ENCODE data around the gene UBE2E1.
A peak's percentile ranks its signal among the peaks of the same experiment; 100 is the strongest.

Gene UBE2E1

DNA sequence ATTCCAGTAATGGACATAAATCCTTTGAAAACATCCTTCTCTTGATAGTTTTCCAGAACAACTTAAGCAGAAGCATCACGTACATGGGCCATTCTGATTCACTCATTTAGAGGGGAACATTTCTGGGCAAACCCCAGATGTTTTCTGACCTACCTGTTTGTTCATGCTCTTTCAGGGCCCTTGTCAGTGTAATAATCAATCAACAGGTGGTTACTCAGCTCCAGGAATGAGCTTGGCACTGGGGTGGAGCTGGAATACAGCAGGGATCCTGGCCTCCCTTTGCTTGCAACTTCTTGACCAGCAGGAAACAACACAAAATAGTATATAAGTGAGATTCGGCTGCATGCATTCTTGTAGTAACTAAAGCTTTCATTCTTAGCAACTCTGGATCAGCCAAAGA, 9.2 kb upstream of the UBE2E1 start:
- no peak for DNase-seq (ENCODE audit: low spot score)

DNA sequence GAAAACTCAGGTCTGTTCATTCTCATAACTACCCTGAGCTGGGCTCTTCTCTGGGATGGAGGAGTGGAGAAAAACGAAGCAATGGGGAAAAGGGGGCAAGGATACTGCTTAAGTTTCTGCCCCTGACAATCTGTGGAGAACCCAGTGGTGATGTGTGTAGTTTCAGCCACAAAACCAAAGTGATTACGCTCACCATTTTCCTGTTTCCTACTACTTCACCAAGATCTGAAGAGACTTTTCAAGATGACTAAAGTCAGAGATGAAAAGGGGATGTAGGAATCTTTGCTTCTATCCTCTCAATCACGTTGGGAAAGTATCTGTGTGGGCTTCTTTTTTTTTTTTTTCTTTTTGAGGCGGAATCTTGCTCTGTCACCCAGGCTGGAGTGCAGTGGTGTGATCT, 8.3 kb upstream of the UBE2E1 start:
- DNase-seq (ENCODE audit: low spot score), result no peak

GRCh38 chr3:23798456-23798855, 7.3 kb upstream of the UBE2E1 start:
- no peak for DNase-seq (ENCODE audit: low spot score)

GRCh38 chr3:23798876-23799275, 6.9 kb upstream of the UBE2E1 start:
- DNase-seq (ENCODE audit: low spot score), result no peak

GRCh38 chr3:23800731-23801130, 5.0 kb upstream of the UBE2E1 start:
- no peak for DNase-seq (ENCODE audit: low spot score)

DNA sequence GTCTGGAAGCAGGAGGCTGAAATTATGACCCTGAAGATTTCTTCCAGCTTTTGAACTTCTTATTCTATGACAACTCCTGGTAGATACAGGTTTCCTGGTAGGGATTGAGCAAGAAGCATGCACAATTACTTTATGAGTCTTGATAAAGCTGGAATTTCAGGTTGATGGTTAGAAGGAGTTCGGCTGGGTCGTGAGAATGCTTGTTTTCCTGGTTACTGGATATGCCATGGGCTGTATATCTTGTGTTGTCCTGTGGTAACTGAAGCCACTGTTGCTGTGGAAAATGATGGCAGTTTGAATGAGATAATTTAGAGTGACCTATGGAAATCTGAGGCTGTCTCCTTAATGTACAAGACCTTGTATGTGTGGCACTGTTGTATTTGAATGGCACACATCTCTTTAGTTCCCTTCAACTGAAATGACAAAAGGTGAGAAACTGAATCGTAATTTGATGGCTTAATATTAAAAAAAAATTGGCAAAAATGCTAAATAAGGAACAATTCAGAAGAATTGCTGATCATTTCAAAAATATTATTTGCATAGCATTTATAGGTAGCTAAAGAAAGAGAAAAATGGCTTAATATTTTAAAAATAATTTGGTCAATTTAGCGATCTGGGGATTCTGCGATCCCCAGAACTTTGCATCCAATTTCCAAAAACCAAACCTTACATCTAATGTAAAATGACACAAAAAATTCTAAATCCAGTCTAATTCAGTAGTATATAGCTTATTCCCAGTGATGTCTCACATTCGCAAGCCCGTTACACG, 1.1 kb upstream of the UBE2E1 start:
- DNase-seq (ENCODE audit: low spot score), result no peak

GRCh38 chr3:23805210-23805632, 534 bp upstream of the UBE2E1 start:
- DNase-seq (ENCODE audit: low spot score), result no peak

GRCh38 chr3:23806534-23807423, 1.0 kb downstream of the UBE2E1 start:
- peak; percentile 73 for DNase-seq (ENCODE audit: low spot score)

GRCh38 chr3:23807424-23808015, 1.8 kb downstream of the UBE2E1 start:
- no peak for DNase-seq (ENCODE audit: low spot score)

- DNase-seq (ENCODE audit: low spot score), result no peak
These were observed 2.8 kb downstream of the UBE2E1 start for GRCh38 chr3:23808525-23808924.

DNA sequence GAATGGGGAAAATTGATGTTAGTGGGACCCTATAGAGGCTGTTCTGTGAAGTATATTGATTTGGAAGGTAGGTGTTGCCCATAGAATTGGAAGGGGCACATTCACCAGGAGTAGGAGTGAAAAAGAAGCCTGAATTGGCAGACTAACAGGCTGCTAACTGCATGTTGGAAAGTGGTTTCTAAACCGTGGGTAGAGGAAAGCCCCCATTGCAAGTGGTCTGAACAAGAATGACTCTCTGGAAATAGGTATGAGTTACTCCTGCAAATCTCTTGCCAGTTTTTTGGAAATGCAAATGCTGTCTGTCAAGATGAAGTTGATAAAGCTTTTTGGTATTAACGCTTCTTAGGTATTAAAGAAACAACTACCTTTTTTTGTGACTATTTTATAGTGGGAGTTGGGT, 3.5 kb downstream of the UBE2E1 start:
- no peak for DNase-seq (ENCODE audit: low spot score)

- DNase-seq (ENCODE audit: low spot score), result no peak
These were observed 4.1 kb downstream of the UBE2E1 start for GRCh38 chr3:23809840-23810342.

DNA sequence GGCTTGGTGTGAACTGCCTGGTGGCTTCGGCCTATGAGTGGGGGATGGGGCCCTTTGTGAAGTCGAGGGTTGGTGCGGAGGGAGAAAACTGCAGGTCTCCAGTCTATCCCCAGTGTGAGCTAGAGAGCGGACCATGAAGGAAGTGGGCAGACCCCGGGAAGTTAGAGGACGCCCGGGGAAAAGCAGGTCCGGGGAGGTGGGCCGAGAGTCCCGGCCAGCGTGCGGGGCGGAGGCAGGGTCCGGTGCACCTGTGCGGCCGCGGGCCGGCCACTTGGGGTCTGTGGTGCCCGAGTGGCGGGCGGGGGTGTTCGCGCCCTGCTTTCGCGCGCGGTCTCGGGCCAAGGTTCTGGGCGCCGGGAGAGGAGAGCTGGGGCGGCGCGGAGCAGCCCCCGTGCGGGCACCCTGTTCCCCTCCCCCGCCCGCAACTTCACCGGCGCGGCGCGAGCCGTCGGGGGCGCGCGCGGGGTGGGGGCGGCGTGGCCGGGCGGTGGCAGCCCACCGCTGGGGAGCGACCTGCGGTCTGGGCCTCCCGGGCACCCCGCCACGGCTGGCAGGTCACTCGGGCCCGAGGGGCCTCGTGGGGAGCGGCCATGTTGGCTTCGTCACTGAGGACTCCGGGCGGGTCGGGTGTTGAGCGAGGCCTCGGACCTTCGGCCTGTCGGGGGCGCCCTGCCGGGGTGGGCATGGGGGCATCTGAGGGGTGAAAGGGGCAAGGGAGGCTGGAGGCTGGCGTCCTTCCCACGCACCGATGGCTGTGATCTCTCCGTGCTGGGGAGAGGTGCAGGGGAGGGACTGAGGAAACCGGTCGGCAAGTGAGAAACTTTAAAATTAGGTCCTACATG, 4.8 kb downstream of the UBE2E1 start:
- DNase-seq (ENCODE audit: low spot score), result peak; percentile 71

GRCh38 chr3:23811185-23811527, 5.4 kb downstream of the UBE2E1 start:
- no peak for DNase-seq (ENCODE audit: low spot score)

DNA sequence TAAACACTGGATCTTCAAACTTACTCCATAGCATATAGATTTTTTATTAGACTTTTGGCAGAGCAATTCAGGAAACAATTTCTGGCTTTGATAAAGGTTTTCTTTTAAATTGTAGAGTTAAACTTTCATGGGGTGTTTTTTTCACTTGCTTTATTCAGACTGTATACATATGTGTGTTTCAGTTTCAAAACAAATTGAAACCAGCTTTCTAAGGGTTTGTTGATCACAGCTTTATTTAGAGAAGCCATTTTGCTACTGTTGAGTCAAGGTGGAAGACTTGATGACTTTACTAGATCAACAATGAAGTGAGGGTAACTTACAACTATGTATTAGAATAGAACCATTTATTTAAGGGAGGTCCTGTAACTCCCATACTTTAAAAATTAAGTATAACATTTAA, 6.2 kb downstream of the UBE2E1 start:
- DNase-seq (ENCODE audit: low spot score), result no peak

GRCh38 chr3:23815879-23816278, 10.1 kb downstream of the UBE2E1 start:
- DNase-seq (ENCODE audit: low spot score), result no peak

DNA sequence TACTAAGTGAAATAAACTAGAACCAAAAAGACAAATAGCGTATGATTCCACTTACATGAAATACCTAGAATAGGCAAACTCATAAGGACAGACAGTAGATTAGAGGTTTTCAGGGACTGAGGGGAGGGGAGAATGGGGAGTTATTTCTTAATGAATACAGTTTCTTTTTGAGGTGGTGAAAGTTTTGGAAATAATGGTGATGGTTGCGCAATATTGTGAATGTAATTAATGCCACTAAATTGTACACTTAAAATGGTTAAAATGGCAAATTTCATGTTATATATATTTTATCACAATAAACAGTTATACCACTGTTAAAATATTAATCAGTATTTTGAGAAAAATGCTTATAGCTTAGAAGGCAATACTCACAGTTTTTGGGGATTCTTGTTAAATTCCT, 11.0 kb downstream of the UBE2E1 start:
- DNase-seq (ENCODE audit: low spot score), result no peak

DNA sequence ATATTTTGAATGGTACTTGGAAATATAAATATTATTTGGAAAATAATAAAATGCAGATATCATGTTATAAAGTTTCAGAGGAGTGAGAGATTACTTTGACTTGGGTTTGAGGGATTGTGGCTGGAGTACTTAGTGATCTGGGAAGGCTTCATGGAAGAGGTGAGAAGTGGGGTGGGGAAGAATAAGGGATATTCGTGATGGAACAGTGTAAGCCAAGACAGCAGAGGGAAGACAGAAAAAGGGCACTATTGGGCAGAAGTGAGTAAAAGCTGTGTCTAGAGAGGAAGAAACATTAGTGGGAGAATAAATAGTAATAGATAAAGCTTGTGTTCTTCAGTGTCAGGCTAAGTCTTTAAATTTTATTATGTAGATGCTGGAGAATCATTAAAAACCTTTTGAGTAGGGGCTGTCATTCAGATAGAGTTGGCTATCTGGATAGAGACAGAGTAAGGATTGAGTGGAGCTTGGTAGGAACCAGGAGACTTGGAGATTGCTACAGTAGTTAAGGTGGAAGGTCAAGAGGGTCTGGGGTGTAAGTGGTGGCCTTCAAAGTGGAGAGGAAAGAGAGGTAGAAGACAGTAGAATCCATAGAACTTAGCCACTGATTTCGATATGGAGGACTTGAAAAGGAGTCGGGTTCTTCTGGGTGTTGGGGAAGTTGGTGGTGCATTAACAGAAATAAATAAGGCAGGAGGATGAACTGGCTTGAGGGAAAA, 11.9 kb downstream of the UBE2E1 start:
- DNase-seq (ENCODE audit: low spot score), result no peak

GRCh38 chr3:23819599-23820360, 14.0 kb downstream of the UBE2E1 start:
- no peak for DNase-seq (ENCODE audit: low spot score)

GRCh38 chr3:23820888-23821287, 15.1 kb downstream of the UBE2E1 start:
- DNase-seq (ENCODE audit: low spot score), result no peak
